MM.1S (cell line): ENCODE measurements around the gene GRB10.

Experiments used
- EZH2 ChIP-seq: fragments of 300-600 bp; sonication (generic); optimal IDR thresholded peaks from 2 replicates; pipeline ENCODE3; 2017; ENCODE audit warnings: low read depth, mild to moderate bottlenecking, antibody characterized with exemption, low read length, mixed read lengths
- EZH2phosphoT487 ChIP-seq: fragments of 300-600 bp; sonication (generic); IDR thresholded peaks from 2 replicates; pipeline ENCODE4 v1.6.1; 2018; ENCODE audit warnings: antibody characterized with exemption, low read length
- TF ChIP-seq, protein P1 (sequence below): fragments of 300-600 bp; sonication (generic); IDR thresholded peaks from 2 replicates; pipeline ENCODE4 v1.5.1; 2016; ENCODE audit warnings: antibody characterized with exemption, low read length, mixed read lengths

DNA sequence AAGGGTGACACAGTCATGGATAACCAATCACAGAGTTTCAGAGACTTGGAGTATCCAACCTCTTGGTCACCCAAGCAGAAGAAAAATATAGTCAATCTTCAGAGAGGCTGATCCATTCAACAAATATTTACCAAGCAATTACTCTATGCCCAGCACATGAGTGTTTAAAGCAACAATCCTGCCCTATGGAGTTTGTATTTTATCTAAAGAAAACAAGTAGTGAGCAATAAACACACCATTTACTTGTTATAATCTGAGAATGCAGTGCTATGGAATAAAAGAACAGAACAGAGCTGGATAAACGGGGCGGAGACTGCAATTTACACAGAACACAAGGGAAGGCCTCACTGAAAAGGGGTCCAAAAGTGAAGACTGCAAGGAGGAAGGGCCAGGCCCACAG, 63.8 kb downstream of the GRB10 start:
- TF ChIP-seq, protein P1, sequence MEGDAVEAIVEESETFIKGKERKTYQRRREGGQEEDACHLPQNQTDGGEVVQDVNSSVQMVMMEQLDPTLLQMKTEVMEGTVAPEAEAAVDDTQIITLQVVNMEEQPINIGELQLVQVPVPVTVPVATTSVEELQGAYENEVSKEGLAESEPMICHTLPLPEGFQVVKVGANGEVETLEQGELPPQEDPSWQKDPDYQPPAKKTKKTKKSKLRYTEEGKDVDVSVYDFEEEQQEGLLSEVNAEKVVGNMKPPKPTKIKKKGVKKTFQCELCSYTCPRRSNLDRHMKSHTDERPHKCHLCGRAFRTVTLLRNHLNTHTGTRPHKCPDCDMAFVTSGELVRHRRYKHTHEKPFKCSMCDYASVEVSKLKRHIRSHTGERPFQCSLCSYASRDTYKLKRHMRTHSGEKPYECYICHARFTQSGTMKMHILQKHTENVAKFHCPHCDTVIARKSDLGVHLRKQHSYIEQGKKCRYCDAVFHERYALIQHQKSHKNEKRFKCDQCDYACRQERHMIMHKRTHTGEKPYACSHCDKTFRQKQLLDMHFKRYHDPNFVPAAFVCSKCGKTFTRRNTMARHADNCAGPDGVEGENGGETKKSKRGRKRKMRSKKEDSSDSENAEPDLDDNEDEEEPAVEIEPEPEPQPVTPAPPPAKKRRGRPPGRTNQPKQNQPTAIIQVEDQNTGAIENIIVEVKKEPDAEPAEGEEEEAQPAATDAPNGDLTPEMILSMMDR = no peak
- TF ChIP-seq EZH2 (no peak), EZH2phosphoT487 (no peak)
